Measurements from ENCODE around the gene ASH1L.
"Not testable (repeated sequence)": the region's sequence is repeated elsewhere in the genome, so short reads cannot be mapped to it uniquely, and the experiment has no call there.

Gene ASH1L

GRCh38 chr1:155389826-155390225, 172.8 kb downstream of the ASH1L start:
- no peaks in the 10 kb centered on the region for H3K27me3 ChIP-seq (ENCODE audit: insufficient read depth, low read depth, severe bottlenecking)
- H3K27ac ChIP-seq: no peak overlapping the region
- no peak for DNase-seq
- no peak overlapping the region for H3K4me3 ChIP-seq (ENCODE audit: low read depth, low read length)
- H3K9me3 ChIP-seq (ENCODE audit: severe bottlenecking): peaks cover 17% of the 10 kb centered on the region
- TF ChIP-seq, protein P1, sequence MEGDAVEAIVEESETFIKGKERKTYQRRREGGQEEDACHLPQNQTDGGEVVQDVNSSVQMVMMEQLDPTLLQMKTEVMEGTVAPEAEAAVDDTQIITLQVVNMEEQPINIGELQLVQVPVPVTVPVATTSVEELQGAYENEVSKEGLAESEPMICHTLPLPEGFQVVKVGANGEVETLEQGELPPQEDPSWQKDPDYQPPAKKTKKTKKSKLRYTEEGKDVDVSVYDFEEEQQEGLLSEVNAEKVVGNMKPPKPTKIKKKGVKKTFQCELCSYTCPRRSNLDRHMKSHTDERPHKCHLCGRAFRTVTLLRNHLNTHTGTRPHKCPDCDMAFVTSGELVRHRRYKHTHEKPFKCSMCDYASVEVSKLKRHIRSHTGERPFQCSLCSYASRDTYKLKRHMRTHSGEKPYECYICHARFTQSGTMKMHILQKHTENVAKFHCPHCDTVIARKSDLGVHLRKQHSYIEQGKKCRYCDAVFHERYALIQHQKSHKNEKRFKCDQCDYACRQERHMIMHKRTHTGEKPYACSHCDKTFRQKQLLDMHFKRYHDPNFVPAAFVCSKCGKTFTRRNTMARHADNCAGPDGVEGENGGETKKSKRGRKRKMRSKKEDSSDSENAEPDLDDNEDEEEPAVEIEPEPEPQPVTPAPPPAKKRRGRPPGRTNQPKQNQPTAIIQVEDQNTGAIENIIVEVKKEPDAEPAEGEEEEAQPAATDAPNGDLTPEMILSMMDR (IDR thresholded peaks at IDR 0.05; ENCODE audit: low read depth, low read length): no peak
- H3K36me3 ChIP-seq: peaks cover 66% of the 10 kb centered on the region

- not testable (repeated sequence) for H3K27me3 ChIP-seq (ENCODE audit: insufficient read depth, low read depth, severe bottlenecking); DNase-seq; H3K27ac ChIP-seq; H3K4me3 ChIP-seq (ENCODE audit: low read depth, low read length)
- Histone ChIP-seq H3K36me3 (peaks cover 47% of the 10 kb centered on the region), H3K9me3 (ENCODE audit: severe bottlenecking) (peaks cover 14% of the 10 kb centered on the region)
Measured at GRCh38 chr1:155385836-155386235, 176.8 kb downstream of the ASH1L start.

GRCh38 chr1:155383406-155383805, 179.2 kb downstream of the ASH1L start:
- Histone ChIP-seq H3K9me3 (ENCODE audit: severe bottlenecking) (peaks cover 11% of the 10 kb centered on the region), H3K36me3 (peaks cover 36% of the 10 kb centered on the region), H3K27me3 (ENCODE audit: insufficient read depth, low read depth, severe bottlenecking) (no peaks in the 10 kb centered on the region), H3K27ac (no peak overlapping the region), H3K4me3 (ENCODE audit: low read depth, low read length) (no peak overlapping the region)
- TF ChIP-seq, protein P1 (IDR thresholded peaks at IDR 0.05; ENCODE audit: low read depth, low read length): no peak
- no peak for DNase-seq

- H3K4me3 ChIP-seq (ENCODE audit: low read depth, low read length): no peak overlapping the region
- no peak overlapping the region for H3K27ac ChIP-seq
- no peaks in the 10 kb centered on the region for H3K9me3 ChIP-seq (ENCODE audit: severe bottlenecking)
- peaks cover 46% of the 10 kb centered on the region for H3K36me3 ChIP-seq
- no peaks in the 10 kb centered on the region for H3K27me3 ChIP-seq (ENCODE audit: insufficient read depth, low read depth, severe bottlenecking)
- TF ChIP-seq, protein P1 (IDR thresholded peaks at IDR 0.05; ENCODE audit: low read depth, low read length): no peak
- no peak for DNase-seq
Measured at GRCh38 chr1:155379631-155380090, 182.9 kb downstream of the ASH1L start.

- Histone ChIP-seq H3K36me3 (peaks cover 51% of the 10 kb centered on the region), H3K27me3 (ENCODE audit: insufficient read depth, low read depth, severe bottlenecking) (no peaks in the 10 kb centered on the region), H3K27ac (no peak overlapping the region), H3K4me3 (ENCODE audit: low read depth, low read length) (no peak overlapping the region), H3K9me3 (ENCODE audit: severe bottlenecking) (no peaks in the 10 kb centered on the region)
- TF ChIP-seq, protein P1 (IDR thresholded peaks at IDR 0.05; ENCODE audit: low read depth, low read length): no peak
- DNase-seq: no peak
Measured at GRCh38 chr1:155379180-155379579, 183.4 kb downstream of the ASH1L start.

DNA sequence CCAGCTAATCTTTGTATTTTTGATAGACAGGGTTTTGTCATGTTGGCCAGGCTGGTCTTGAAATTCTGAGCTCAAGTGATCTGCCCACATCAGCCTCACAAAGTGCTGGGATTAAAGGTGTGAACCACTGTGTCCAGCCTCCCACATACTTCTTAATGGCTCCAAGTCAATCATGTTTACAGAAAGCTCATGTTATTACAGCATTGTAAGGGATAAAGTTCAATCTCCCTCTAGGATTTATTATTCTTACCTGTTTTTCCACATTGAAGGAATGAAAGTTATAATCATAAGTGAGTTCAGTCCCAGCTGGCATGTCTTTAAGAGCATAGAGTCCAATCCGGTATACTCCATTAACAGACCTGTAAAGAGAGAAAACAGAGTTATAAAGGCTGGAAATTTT, 202.6 kb downstream of the ASH1L start:
- Histone ChIP-seq H3K4me3 (ENCODE audit: low read depth, low read length) (no peak overlapping the region), H3K36me3 (peaks cover 52% of the 10 kb centered on the region), H3K9me3 (ENCODE audit: severe bottlenecking) (no peaks in the 10 kb centered on the region), H3K27ac (no peak overlapping the region), H3K27me3 (ENCODE audit: insufficient read depth, low read depth, severe bottlenecking) (no peaks in the 10 kb centered on the region)
- DNase-seq: no peak
- TF ChIP-seq, protein P1 (IDR thresholded peaks at IDR 0.05; ENCODE audit: low read depth, low read length): no peak
